RCC 7860 (cell line): ENCODE results near the gene GOLGA8T.
"Not testable (repeated sequence)": the region's sequence is repeated elsewhere in the genome, so short reads cannot be mapped to it uniquely, and the experiment has no call there.

Experiments
- DNase-seq: peaks from one replicate; pipeline ENCODE4 v3.0.0-alpha.2; 2015; ENCODE audit warnings: low spot score
- FAIRE-seq: peaks from 2 replicates; lab custom pipeline; 2012; peaks lifted over from hg19 to GRCh38; lab: Jason Lieb, UNC

GOLGA8T gene, protein sequence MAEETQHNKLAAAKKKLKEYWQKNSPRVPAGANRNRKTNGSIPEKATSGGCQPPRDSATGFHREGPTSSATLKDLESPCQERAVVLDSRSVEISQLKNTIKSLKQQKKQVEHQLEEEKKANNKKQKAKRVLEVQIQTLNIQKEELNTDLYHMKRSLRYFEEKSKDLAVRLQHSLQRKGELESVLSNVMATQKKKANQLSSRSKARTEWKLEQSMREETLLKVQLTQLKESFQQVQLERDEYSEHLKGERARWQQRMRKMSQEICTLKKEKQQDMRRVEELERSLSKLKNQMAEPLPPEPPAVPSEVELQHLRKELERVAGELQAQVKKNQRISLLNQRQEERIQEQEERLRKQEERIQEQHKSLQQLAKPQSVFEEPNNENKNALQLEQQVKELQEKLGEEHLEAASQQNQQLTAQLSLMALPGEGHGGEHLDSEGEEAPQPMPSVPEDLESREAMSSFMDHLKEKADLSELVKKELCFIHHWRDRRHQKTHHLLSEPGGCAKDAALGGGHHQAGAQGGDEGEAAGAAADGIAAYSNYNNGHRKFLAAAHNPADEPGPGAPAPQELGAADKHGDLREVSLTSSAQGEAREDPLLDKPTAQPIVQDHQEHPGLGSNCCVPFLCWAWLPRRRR

DNA sequence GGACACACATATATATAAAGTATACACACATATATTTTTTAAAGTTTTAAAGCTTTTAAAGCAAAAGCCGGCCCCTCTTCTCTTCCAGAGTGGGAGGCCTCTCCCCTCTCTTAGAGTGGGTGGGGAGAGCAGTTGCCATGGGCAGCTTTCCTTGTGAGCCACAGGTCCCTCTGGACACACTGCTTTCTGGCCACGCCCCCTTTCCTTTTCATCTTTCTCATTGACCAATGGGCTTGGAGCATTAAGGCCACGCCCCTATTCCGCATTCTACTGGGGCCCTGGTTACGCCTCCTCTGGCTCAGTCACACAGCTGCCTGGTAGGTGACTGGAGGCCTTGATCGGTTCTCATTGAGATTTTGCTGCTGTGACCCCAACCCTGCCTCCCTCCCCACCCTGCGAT is at the start of gene GOLGA8T:
TSS of gene GOLGA8T (plus strand) at position 301 of the 400 bp plus-strand sequence. CDS start at position 399, 98 bp downstream.
- FAIRE-seq, DNase-seq: not testable (repeated sequence)

DNA sequence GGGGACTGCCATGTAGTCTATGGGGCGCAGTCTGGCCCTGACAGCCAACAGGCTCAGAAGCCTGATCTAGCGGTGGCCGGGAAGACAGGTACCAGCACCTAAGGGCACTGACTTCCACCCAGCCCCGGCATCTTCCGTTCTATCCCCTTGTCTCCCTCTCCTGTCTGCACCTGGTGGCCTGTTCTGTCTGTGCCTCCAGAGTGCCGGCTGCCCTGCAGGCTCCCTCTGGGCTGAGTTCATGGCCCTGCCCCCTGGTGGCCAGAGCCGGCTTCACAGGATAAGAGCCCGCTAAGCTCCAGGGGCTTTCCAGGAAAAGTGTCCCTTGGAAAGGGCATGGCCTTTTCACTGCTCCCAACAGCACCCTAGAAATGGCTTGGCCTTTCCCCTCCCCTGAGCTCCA is 37.0 kb upstream of the GOLGA8T start:
- not testable (repeated sequence) for FAIRE-seq, DNase-seq

DNA sequence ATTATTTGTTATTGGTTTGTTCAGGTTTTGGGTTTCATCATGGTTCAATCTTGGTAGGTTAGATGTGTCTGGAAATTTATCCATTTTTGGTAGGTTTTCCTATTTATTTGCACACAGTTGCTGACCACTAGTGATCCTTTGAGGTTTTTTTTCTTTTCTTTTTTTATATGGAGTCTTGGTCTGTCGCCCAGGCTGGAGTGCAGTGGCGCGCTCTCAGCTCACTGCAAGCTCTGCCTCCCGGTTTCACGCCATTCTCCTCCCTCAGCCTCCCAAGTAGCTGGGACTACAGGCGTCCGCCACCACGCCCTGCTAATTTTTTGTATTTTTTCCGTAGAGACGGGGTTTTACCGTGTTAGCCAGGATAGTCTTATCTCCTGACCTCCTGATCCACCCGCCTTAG is 32.0 kb upstream of the GOLGA8T start:
- not testable (repeated sequence) for DNase-seq, FAIRE-seq

DNA sequence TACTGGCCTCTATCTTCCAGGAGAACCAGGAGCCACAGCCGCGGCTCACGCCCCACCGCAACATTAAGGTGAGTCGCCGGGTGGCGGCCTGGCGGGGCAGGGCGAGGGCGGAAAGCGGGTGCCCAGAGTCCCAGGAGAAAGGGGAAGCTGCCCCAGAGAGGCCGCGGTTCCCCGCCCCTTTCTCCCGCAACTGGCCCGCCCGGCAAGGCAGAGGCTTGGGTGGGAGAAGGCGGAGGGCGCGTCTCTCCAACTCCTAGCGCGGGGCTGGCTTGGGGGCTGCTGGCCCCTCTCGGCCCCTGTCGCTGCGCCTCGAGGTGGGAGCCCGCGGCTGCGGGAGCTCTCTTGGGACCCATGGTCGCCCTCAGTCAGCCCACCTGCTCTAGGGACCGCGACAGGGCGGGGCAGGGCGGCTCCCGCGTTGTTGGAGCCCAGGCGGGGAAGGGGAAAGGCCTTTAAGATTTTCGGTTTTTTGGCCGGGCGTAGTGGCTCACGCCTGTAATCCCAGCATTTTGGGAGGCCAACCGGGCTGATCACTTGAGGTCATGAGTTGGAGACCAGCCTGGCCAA is 30.8 kb upstream of the GOLGA8T start:
- DNase-seq, FAIRE-seq: not testable (repeated sequence)

DNA sequence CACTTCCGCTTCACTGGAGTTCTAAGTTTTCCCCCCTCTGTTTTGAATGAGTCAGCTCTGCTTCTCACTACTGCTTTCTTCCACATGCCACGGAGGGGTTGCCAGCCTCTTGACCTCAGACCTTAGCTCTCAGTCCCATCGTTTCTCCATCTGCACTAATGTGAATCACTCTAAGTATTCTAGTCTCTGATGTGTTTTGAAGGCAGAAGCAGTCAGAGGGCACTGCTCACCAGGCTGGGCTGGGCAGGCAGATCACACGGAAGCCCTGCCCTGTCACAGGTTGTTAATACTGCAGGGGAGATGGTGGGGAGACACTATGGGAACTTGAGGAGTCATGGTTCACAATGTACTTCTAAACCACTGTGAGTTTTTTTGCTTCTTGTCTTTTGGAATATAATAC is 24.3 kb upstream of the GOLGA8T start:
- not testable (repeated sequence) for DNase-seq
- peak; percentile 95 for FAIRE-seq

DNA sequence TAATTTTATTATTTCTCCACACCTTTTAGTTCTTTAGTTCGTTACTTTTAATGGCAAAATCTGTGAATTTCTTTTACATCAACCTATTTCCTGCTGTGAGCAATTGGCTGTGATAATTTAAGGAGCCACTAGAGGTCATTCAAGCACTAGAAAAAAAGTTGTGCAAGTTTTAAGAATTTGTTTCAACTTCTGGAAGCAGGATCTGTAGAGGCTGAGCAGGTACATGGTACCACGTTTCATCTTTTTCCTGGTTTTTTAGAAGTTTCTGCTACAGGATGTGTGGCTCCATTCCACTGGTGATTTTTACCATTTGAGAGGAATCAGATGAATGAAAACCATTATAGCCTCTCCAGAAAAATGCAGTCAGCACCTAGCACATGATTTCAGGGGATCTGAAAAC is 4.8 kb upstream of the GOLGA8T start:
- peak; percentile 52 for FAIRE-seq
- DNase-seq = peak; percentile 1

DNA sequence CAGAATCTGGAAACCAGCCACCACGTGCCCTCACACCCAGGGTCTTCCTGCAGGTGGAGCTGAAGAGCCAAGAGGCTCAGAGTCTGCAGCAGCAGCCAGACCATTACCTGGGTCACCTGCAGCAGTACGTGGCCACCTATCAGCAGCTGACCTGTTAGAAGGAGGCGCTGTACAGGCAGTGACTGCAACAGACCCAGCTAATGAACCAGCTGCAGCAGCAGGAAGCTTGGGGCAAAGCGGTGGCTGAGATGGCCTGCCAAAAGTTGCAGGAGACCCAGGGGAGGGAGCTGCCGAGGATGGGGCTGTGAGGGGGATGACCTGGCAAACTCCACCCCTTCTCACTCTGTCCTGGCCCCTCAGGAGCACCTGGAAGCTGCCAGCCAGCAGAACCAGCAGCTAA is 8.4 kb downstream of the GOLGA8T start:
- not testable (repeated sequence) for DNase-seq, FAIRE-seq

DNA sequence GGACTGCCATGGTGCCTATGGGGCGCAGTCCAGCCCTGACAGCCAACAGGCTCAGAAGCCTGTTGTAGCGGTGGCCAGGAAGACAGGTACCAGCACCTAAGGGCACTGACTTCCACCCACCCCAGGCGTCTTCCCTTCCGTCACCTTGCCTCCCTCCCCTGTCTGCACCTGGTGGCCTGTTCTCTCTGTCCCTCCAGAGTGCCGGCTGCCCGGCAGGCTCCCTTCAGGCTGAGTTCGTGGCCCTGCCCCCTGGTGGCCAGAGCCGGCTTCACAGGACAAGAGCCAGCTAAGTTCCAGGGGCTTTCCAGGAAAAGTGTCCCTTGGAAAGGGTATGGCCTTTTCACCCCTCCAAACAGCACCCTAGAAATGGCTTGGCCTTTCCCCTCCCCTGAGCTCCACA is 15.0 kb downstream of the GOLGA8T start:
- FAIRE-seq, DNase-seq: not testable (repeated sequence)

DNA sequence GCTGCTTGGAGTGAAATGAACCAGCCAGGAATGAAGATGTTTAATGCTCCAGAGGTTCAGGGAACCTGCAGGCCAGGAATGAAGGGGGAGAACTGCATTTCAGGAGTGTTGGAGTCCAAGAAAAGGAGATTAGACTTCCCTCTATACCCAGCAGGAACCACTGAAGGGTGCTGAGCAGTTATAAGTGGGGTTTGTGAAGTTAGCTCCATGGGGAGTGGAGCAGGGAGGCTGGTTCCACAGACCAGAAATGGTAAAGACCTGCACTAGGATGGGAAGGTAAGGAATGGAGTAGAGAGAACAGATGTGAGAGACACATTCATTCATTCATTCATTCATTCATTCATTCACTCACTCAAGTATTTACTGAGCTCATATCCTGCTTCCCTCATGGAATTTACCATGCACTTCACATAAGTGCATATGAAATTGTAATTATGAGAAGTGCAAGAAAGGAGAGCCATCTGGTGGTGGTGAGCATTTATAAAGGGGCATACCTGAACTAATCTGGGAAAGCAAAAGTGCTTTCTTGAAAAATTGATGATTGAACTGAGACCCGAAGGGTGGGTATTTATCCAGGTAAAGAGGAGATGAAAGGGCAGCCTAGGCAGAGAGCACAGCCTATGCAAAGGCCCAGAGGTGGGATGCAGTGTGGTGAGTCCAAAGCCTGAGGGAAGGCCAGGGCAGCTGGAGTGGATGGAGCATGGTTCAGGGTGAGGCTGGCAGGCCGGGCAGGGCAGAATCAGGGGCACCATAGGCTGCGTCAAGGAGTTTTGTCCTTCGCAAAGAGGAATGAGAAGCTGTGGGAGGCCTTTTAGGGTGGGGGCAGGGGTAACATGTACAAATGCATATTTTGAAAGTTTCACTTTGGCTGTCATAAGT is 27.9 kb downstream of the GOLGA8T start:
- FAIRE-seq, DNase-seq: not testable (repeated sequence)

DNA sequence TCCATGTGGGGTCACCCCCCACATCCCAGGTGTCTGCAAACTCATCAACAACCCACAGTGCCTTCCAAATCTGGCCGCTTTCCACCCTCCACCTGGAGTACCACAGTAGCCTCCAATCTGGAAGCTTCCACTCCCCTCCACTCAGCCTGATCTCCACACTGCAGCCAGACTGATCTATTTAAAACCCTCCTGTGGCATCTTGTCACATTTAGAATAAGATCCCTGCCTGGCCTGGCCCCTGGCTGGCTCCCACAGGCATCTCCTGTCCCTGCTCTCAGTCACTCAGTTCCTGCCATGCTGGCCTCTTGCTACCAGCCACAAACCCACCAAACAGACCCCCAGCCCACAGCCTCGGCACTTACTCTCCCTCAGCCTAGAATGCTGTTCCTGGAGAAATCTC is 28.9 kb downstream of the GOLGA8T start:
- not testable (repeated sequence) for FAIRE-seq, DNase-seq

DNA sequence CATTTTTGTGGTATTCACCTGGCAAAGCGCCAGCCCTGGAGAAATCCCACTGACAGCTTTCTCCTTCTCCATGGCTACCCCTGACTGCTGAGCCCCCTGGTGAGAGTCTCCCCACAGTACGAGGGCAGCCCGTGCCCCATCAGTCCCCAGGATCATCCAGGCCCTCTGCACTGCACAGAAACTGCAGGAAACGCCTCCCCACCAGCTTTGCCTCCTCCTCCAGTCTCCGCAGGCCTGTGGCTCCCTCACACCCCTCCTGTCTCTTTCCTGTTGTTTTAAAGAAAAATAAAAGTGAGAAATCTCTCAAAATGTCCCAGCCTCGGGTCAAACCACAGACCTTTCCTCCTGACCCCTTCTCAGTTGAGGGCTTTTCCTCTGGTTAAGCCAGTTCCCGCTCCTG is 29.4 kb downstream of the GOLGA8T start:
- not testable (repeated sequence) for DNase-seq, FAIRE-seq

DNA sequence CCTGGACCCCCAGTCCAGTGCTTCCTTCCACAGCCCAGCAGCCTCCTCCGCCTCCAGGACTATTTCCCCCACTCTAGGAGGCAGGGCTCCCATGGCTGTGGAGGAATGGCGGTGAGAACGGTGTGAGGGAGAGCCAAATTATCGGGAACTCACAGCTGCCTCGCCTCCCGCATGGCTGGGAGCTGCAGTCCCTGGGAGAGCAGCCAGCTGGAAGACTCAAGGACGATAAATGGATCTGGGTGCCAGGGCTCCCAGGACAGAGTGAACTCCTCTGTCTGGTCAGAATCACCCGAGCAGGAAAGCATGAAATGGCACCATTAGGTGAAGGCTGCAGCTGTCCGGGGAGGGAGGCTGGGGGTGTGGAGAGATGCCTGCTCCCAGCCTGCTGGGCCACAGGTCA is 32.6 kb downstream of the GOLGA8T start:
- not testable (repeated sequence) for DNase-seq, FAIRE-seq

DNA sequence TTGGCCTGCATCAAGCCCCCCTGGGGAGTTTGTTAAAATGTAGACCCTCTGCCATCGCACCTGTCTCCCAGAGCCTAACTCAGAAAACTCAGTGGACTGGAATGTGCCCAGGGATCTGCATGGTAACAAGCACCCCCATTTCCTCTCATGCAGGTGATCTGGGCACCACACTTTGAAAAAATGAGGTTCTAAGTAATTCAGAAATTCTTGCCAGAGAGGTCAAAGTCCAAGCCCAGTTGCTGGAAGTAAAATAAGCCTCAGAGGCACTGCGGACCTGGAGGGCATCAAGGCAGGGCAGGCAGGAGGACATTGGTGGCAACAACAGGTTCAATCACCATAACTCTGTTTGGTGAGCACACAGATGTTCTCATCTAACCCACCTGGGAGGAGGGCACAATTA is 33.0 kb downstream of the GOLGA8T start:
- not testable (repeated sequence) for DNase-seq, FAIRE-seq

DNA sequence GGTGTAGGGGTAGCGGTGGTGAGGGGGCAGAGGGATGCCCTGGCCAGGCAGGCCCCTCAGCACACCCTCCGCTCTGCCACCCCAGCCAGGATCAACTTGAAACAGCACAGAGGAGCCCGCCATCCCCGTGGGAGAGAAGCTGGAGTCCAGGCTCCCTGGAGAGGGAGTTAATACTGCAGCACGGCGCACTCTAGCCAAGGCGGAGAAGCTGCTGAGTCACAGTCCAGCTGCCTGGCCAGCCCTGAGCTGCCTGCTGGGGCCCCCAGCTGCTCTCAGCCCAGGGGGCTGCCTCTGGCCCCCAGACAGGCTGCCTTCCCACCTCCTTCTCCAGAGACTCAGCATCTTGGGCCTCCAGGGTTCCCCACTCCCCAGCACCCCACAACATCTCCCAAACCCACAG is 36.6 kb downstream of the GOLGA8T start:
- FAIRE-seq, DNase-seq: not testable (repeated sequence)

DNA sequence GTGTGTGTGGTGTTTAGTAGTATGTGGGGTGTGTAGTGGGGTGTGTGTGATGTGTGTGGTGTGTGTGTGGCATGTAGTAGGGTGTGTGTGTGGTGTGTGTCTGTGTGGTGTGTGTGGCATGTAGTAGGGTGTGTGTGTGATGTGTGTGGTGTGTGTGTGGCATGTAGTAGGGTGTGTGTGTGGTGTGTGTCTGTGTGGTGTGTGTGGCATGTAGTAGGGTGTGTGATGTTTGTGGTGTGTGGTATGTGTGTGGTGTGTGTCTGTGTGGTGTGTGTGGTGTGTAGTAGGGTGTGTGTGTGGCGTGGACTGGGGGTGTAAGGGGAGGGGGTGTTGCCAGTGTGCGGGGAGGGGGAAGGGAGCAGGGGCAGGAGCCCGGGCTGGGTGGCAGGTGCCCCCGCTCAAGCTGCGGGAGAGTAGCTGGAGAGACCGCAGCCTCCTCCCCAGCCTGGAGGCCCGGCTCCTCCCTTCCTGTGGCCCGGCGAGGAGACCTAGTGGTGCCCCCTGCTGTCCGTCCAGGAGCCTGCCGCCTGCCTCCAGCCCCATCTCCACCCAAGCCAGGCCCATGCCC is 38.3 kb downstream of the GOLGA8T start:
- not testable (repeated sequence) for FAIRE-seq, DNase-seq

DNA sequence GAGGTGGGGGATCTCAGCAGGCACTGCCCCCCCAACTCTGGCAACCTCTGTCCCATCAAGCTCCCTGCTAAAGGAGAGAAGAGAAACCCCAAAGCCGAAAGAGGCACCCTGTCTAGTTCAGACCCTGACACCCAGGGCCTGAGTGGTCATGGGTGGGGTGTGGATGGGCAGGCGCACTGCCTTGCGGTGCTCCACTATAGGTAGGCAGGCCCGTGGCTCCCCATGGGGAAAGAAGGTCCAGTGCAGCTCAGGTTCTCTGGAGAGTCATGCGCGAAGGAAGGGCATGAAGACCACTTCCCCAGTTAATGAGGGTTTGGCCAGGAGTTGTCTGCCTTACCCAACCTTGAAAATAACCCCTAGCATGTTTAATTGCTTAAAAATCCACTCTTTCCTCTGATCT is 40.4 kb downstream of the GOLGA8T start:
- DNase-seq, FAIRE-seq: not testable (repeated sequence)

DNA sequence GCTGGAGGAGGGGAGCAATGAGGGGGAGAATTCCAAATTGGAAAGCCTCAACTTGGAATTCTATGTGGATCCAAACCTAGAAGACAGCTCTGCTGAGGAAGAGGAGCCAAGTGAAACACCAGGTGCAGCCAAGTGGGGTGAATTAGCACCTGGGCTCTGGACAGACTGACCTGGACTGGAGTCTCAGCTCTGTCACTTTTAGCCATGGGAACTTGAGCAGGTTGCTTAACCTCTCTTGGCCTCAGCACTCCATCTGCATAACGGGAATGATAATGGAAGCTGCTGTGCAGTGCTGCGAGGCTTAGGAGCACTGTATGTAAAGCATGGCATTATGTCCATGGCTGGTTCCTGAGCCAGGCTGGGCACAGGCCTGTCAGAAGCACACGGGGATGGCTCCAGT is 41.8 kb downstream of the GOLGA8T start:
- FAIRE-seq, DNase-seq: not testable (repeated sequence)

DNA sequence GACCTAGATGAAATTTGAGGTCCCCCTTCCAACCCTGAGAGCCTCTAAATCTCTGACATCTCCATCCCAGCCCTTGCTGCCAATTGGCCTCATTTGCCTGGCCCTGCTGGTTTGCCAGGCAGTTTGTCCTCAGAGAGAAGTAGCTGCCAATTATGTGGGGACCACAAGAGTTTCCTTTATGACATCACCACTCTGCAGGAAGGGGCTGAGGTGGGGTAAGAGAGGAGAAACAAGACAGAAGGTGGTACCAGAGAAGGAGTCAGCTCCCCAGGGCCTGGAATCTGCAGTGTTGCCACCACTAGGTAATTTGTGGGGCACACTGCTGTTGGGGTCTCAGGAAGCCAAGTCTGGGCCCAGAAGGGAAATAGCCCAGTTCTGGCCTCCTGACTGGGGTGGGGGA is 45.0 kb downstream of the GOLGA8T start:
- DNase-seq, FAIRE-seq: not testable (repeated sequence)

DNA sequence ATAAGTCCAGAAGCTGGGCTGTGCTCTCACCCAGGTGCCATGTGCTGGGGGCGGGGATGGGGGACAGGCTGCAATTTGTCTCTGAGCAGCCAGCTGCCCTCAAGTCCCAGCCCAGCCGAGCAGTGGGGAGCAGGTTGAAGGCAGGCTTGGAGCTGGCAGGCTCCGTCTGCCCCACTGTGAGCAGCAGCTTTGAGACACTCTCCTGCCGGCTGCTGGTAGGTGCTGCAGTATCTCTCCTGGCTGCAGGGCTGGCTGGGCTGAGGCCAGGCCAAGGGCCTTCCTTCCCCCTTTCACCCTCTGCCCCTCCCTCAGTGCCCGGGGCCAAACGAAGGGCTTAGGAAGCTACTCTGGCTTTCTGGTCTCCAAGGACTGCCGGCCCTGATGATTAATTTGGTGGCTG is 50.6 kb downstream of the GOLGA8T start:
- DNase-seq, FAIRE-seq: not testable (repeated sequence)

DNA sequence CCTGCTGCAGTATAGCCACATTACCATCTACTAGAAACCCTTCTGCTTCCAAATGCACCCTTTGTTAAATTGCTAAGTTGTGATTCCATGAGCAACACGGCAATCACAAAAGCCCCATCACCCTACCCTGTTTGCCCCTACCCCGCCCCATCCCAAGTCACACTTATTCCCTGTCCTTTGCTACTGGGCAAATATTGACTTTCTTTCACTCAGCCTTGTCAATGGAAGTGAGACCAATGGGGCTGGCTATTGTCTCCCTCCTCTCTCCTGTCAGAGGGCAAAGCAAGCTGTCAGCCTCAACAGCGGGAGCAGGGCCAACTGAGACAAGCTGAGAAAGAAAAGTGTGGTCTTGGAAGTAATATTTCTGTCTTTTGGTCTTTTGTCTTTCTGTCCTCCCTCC is 52.6 kb downstream of the GOLGA8T start:
- not testable (repeated sequence) for FAIRE-seq, DNase-seq
